Measurements from ENCODE around the gene HOXD12. TPM values are rescaled to one million over a fixed set of nuclear protein-coding genes. Genes with fewer than 3 reads are reported as not detected.

Gene HOXD12
- total RNA-seq, 1 experiment from 2014 or later, result 0.27 TPM

GRCh38 chr2:176112375-176113302 lies 13.0 kb downstream of the HOXD12 start (continued):
- TF ChIP-seq, protein P1, sequence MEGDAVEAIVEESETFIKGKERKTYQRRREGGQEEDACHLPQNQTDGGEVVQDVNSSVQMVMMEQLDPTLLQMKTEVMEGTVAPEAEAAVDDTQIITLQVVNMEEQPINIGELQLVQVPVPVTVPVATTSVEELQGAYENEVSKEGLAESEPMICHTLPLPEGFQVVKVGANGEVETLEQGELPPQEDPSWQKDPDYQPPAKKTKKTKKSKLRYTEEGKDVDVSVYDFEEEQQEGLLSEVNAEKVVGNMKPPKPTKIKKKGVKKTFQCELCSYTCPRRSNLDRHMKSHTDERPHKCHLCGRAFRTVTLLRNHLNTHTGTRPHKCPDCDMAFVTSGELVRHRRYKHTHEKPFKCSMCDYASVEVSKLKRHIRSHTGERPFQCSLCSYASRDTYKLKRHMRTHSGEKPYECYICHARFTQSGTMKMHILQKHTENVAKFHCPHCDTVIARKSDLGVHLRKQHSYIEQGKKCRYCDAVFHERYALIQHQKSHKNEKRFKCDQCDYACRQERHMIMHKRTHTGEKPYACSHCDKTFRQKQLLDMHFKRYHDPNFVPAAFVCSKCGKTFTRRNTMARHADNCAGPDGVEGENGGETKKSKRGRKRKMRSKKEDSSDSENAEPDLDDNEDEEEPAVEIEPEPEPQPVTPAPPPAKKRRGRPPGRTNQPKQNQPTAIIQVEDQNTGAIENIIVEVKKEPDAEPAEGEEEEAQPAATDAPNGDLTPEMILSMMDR (IDR thresholded peaks at IDR 0.05 in 2 of 3, conservative IDR thresholded peaks at IDR 0.05 in 1 of 3; ENCODE audit: borderline replicate concordance in 1 of 3, insufficient read depth in 1 of 3, low read depth in 2 of 3, low read length in 2 of 3), result no peak

DNA sequence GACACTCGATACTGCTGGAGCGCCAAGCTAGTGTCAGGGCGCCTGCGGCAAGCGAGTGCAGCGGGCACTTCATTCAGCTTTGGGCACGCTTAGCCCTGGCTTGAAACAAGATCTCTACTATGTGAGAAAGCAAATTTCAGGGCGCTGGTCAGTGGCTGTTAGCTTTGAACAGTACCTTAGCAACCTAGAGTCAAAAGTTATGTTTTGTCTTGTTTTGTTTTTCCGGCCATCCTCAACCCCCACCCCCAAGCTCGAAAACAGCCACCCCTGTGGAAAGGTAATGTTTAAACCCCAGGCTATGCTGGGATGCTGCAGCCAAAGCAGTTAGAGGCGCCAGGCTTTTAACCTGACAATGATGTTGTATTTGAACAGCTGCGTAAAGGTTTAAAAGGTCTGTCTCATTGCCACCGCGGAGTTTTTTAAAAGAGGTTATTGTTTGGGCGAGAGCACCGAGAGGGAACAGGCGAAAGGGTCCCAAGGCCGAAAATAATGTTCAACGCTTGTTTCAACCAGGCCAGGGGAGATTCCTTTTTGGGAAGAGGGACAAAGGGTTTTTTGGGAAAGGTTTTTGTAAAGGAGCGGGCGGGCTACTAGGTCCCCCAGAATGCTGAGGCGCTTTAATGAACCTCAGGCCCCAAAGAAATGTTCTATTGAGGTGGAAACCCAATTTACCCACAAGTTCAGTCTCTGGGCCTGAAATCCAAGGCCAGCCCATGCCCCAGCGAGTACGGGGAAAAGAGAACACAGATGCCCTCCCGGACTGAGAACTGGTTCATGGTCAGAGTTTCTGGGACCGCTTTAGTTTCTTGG lies 14.7 kb downstream of the HOXD12 start:
- TF ChIP-seq, protein P1 (IDR thresholded peaks at IDR 0.05 in 2 of 3, conservative IDR thresholded peaks at IDR 0.05 in 1 of 3; ENCODE audit: borderline replicate concordance in 1 of 3, insufficient read depth in 1 of 3, low read depth in 2 of 3, low read length in 2 of 3), result no peak
- no peak for TF ChIP-seq SRF (IDR thresholded peaks at IDR 0.05; ENCODE audit: low read depth)
- no peak for TF ChIP-seq SP1 (IDR thresholded peaks at IDR 0.05; ENCODE audit: low read depth)
- TF ChIP-seq MAX (IDR thresholded peaks at IDR 0.05), result no peak
- no peak for TF ChIP-seq TCF7L2 (IDR thresholded peaks at IDR 0.05; ENCODE audit: borderline replicate concordance, extremely low read depth, insufficient read depth, insufficient read length)
- no peak for TF ChIP-seq REST (IDR thresholded peaks at IDR 0.05; ENCODE audit: low read depth)
- ChIA-PET POLR2A (no interaction called here), RAD21 (ENCODE audit: low non-redundant PET in 1 of 2, low total read pairs in 2 of 2, uncharacterized antibody in 2 of 2, unreplicated experiment in 2 of 2) (no interaction called here), CTCF (no interaction called here)
- Histone ChIP-seq H2AFZ (ENCODE audit: low read depth, low read length, poor library complexity, severe bottlenecking) (no peak overlapping the region), H3K27ac (ENCODE audit: low read depth, low read length) (no peak overlapping the region), H3K4me1 (ENCODE audit: control insufficient read depth in 1 of 2, insufficient read depth in 2 of 2, low read length in 2 of 2) (peaks cover 0 to 12% of the 10 kb centered on the region in 2 experiments; a peak in 1 of 4 replicates), H3K27me3 (ENCODE audit: insufficient read depth, low read length) (no peaks in the 10 kb centered on the region), H3K9ac (ENCODE audit: low read length) (no peak overlapping the region), H3K4me2 (ENCODE audit: low read length) (no peak overlapping the region), H3K36me3 (ENCODE audit: control insufficient read depth in 1 of 2, insufficient read depth in 2 of 2, low read length in 2 of 2) (no peaks in the 10 kb centered on the region), H3K9me2 (ENCODE audit: insufficient read depth) (no peaks in the 10 kb centered on the region), H3K4me3 (replicated peaks in 1 of 2; ENCODE audit: low read depth in 1 of 2, low read length in 2 of 2) (no peak overlapping the region), H3K9me3 (ENCODE audit: control insufficient read depth in 1 of 2, insufficient read depth in 1 of 2, low read depth in 1 of 2, low read length in 2 of 2) (no peaks in the 10 kb centered on the region), H4K20me1 (ENCODE audit: insufficient read depth) (no peaks in the 10 kb centered on the region), H3K79me2 (ENCODE audit: insufficient read depth, low read length) (no peaks in the 10 kb centered on the region)
- intact Hi-C loops (cut with micrococcal nuclease), result no loop called here
- BruUV-seq (replicated peaks), result no TSS peak
- DNase-seq (ENCODE audit: low read depth, low spot score) (no peak), ATAC-seq (no peak)

Measured in HCT116 (cell line).